PC-3 (cell line): Measurements from ENCODE around the gene GRB10. TPM values are rescaled to one million over a fixed set of nuclear protein-coding genes. Genes with fewer than 3 reads are reported as not detected.

Experiments used
- ATAC-seq: fragments of 200-7000 bp; cut with Tn5 transposase; 2 replicates; pipeline ENCODE4 v1.9.1; 2020; ENCODE audit warnings: mild to moderate bottlenecking, moderate library complexity
- BruUV-seq: library from RNA; stranded (reverse); fragments of 400-500 nt; replicated peaks from 2 replicates; lab custom pipeline; 2021; lab: Mats Ljungman, UMichigan
- CTCF ChIA-PET: fragments of 300-600 bp; sonication (Branson Sonifier 250); formaldehyde crosslinking; loops from one replicate; lab custom pipeline; 2022; ENCODE audit warnings: antibody characterized with exemption; lab: Charles Lee
- POLR2A ChIA-PET: fragments of 300-600 bp; sonication (Branson Sonifier 250); formaldehyde crosslinking; loops from one replicate; lab custom pipeline; 2022; ENCODE audit warnings: antibody characterized with exemption; ENCODE audit not compliant: unreplicated experiment; lab: Charles Lee
- DNase-seq: peaks from one replicate; pipeline ENCODE4 v3.0.0-alpha.2; 2015
- H2AFZ ChIP-seq: fragments of 300-600 bp; sonication (generic); 2 replicates; pipeline ENCODE4 v1.6.0; 2016; ENCODE audit warnings: antibody characterized with exemption, low read length
- H3F3A ChIP-seq: fragments of 300-600 bp; sonication (generic); one replicate; pipeline ENCODE4 v1.6.0; 2017; ENCODE audit warnings: antibody characterized with exemption, low read length, control low read depth, mild to moderate bottlenecking; ENCODE audit not compliant: unreplicated experiment
- H3K27ac ChIP-seq: fragments of 300-600 bp; sonication (generic); 2 replicates; pipeline ENCODE4 v1.5.1; 2016; ENCODE audit warnings: mild to moderate bottlenecking, low read length
- H3K27me3 ChIP-seq: fragments of 300-600 bp; sonication (generic); 2 replicates; pipeline ENCODE4 v1.6.1; 2016; ENCODE audit warnings: low read length, mixed read lengths
- H3K36me3 ChIP-seq: fragments of 300-600 bp; sonication (generic); 2 replicates; pipeline ENCODE4 v1.6.1; 2016; ENCODE audit warnings: low read depth, mixed run types, low read length, mixed read lengths
- H3K4me1 ChIP-seq: fragments of 300-600 bp; sonication (generic); 2 replicates; pipeline ENCODE4 v1.5.1; 2016; ENCODE audit warnings: low read length; ENCODE audit not compliant: insufficient read depth
- H3K4me2 ChIP-seq: fragments of 300-600 bp; sonication (generic); 2 replicates; pipeline ENCODE4 v1.6.0; 2016; ENCODE audit warnings: low read length
- H3K4me3 ChIP-seq: fragments of 300-600 bp; sonication (generic); 2 replicates; pipeline ENCODE4 v1.5.1; 2016; ENCODE audit warnings: mild to moderate bottlenecking, low read length, mixed read lengths
- H3K79me2 ChIP-seq: fragments of 300-600 bp; sonication (generic); 2 replicates; pipeline ENCODE4 v1.6.1; 2017; ENCODE audit warnings: low read length, mixed read lengths
- H3K9ac ChIP-seq: fragments of 300-600 bp; sonication (generic); 2 replicates; pipeline ENCODE4 v1.6.0; 2016; ENCODE audit warnings: mild to moderate bottlenecking, low read length
- H3K9me2 ChIP-seq: fragments of 300-600 bp; sonication (generic); replicated peaks from 2 replicates; pipeline ENCODE4 v1.6.1; 2016; ENCODE audit warnings: mixed run types, low read length, mixed read lengths
- H3K9me3 ChIP-seq: fragments of 300-600 bp; sonication (generic); 2 replicates; pipeline ENCODE4 v1.6.1; 2016; ENCODE audit warnings: low read length, mixed read lengths
- H4K20me1 ChIP-seq: fragments of 300-600 bp; sonication (generic); 2 replicates; pipeline ENCODE4 v1.6.1; 2016; ENCODE audit warnings: low read length, mixed read lengths
- EZH2 ChIP-seq: fragments of 300-600 bp; sonication (generic); IDR thresholded peaks from one replicate; pipeline ENCODE4 v1.6.1; 2017; ENCODE audit warnings: antibody characterized with exemption, mild to moderate bottlenecking, low read length; ENCODE audit not compliant: unreplicated experiment
- EZH2phosphoT487 ChIP-seq: fragments of 300-600 bp; sonication (generic); IDR thresholded peaks from 2 replicates; pipeline ENCODE4 v1.6.1; 2018; ENCODE audit warnings: mild to moderate bottlenecking, antibody characterized with exemption, low read length, borderline replicate concordance
- intact Hi-C: fragments of 100-400 bp; cut with micrococcal nuclease; formaldehyde crosslinking; loops from 2 replicates; pipeline ENCODE4 v1.9.0; 2023
- total RNA-seq: library from RNA; depleted of rRNA; stranded (reverse); fragments of >200 nt; gene quantifications from 2 replicates; pipeline ENCODE4 v1.2.3, GENCODE V29; 2014
- TF ChIP-seq, protein P1 (sequence below): fragments of 300-600 bp; sonication (generic); conservative IDR thresholded peaks from 2 replicates; pipeline ENCODE4 v1.5.1; 2017; ENCODE audit warnings: antibody characterized with exemption, low read depth, mild to moderate bottlenecking, low read length

Gene GRB10
- total RNA-seq, 1 experiment from 2014 or later = 61.3 TPM

DNA sequence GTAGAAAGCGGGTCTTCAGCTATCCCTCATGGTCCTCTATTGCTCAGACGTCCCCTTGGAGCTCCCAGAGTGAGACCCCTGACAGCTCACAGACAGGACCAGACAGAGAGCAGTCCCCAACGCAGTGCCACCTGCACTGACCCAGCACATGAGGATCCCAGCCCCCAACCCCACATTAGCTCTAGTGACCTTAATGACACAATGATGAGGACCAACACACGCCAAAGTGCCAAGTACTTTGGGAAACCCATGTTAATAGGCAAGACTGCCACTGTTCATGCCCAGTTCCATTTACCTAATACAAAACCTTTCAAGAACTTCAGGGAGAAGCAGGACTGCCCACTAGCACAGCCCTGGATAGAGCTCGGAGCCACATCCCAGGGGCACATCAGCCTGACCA is 5.7 kb upstream of the GRB10 start:
- ChIA-PET CTCF (no interaction called here), POLR2A (interaction anchor here (0.7 kb wide), 1 partner anchor 63 kb away, joined by 3 read pairs; no protein-coding TSS in a partner anchor)
- BruUV-seq = no TSS peak
- intact Hi-C loops = no loop called here
- Histone ChIP-seq H3K27me3 (no peaks in the 10 kb centered on the region), H3K36me3 (peaks cover 11% of the 10 kb centered on the region; the same call in 1 of the 2 replicates), H3K27ac (no peak overlapping the region), H3K4me3 (no peak overlapping the region), H3F3A (no peaks in the 10 kb centered on the region), H3K9me3 (no peaks in the 10 kb centered on the region), H3K9ac (no peak overlapping the region), H4K20me1 (peaks cover 86% of the 10 kb centered on the region), H3K4me2 (no peak overlapping the region), H3K4me1 (peaks cover 15% of the 10 kb centered on the region), H3K9me2 (no peaks in the 10 kb centered on the region), H2AFZ (no peak overlapping the region), H3K79me2 (peaks cover 92% of the 10 kb centered on the region)
- DNase-seq = no peak
- TF ChIP-seq, protein P1, sequence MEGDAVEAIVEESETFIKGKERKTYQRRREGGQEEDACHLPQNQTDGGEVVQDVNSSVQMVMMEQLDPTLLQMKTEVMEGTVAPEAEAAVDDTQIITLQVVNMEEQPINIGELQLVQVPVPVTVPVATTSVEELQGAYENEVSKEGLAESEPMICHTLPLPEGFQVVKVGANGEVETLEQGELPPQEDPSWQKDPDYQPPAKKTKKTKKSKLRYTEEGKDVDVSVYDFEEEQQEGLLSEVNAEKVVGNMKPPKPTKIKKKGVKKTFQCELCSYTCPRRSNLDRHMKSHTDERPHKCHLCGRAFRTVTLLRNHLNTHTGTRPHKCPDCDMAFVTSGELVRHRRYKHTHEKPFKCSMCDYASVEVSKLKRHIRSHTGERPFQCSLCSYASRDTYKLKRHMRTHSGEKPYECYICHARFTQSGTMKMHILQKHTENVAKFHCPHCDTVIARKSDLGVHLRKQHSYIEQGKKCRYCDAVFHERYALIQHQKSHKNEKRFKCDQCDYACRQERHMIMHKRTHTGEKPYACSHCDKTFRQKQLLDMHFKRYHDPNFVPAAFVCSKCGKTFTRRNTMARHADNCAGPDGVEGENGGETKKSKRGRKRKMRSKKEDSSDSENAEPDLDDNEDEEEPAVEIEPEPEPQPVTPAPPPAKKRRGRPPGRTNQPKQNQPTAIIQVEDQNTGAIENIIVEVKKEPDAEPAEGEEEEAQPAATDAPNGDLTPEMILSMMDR = no peak
- TF ChIP-seq EZH2phosphoT487 (no peak), EZH2 (no peak)
- ATAC-seq = no peak

DNA sequence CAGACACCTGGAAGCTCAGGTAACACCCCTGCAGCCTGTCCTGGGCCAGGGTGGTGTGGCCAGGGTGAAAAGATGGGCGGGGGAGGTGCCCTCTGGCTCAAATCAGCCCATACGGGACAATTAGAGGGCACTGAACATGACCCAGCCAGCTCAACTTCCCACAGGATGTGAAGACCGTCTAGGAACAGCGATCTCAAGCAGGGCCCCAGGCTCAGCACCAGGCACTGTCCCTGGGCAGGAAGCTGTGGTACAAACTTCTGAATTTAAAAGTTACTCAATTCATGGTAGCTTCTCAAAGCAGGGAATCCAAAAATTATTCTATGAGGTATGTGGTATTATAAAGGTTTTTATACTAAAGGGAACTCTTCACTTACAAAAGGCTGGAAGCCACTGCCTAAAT is 5.1 kb upstream of the GRB10 start:
- intact Hi-C loops = no loop called here
- Histone ChIP-seq H3K4me3 (no peak overlapping the region), H3F3A (no peaks in the 10 kb centered on the region), H3K9ac (no peak overlapping the region), H3K27ac (no peak overlapping the region), H3K9me2 (no peaks in the 10 kb centered on the region), H3K79me2 (peaks cover 98% of the 10 kb centered on the region), H3K4me2 (no peak overlapping the region), H3K9me3 (no peaks in the 10 kb centered on the region), H4K20me1 (peaks cover 86% of the 10 kb centered on the region), H3K27me3 (no peaks in the 10 kb centered on the region), H3K36me3 (peaks cover 11% of the 10 kb centered on the region; the same call in 1 of the 2 replicates), H2AFZ (no peak overlapping the region), H3K4me1 (peaks cover 15% of the 10 kb centered on the region)
- TF ChIP-seq EZH2phosphoT487 (no peak), EZH2 (no peak)
- TF ChIP-seq, protein P1 = no peak
- DNase-seq (no peak), ATAC-seq (no peak)
- POLR2A ChIA-PET = no interaction called here
- CTCF ChIA-PET = interaction anchor here (0.6 kb wide), 1 partner anchor 60 kb away, joined by 3 read pairs; no protein-coding TSS in a partner anchor
- BruUV-seq = no TSS peak

DNA sequence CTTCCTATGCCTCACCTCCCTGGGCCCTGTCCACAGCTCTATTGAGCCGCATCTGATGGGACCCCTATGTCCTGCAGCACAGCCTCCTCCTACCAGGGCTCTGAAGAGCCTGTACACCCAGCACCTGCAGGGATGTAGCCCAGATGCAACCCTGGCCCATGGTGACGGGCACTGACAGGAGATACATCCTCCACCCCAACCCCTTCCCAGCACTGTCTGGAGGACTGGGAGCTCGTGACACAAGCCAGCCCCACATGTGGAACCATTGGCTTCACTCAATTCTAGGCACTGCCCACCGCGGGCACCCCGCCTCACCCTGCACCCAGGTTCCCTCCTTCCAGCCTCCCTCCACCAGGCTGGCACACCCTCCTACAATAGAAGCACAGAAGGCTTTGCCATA is 2.6 kb upstream of the GRB10 start:
- POLR2A ChIA-PET = no interaction called here
- H3K79me2 ChIP-seq = peaks cover 96% of the 10 kb centered on the region

More for the DNA sequence above, 2.6 kb upstream of the GRB10 start:
- H3K36me3 ChIP-seq = peaks cover 11% of the 10 kb centered on the region; the same call in 1 of the 2 replicates
- H3K4me2 ChIP-seq = no peak overlapping the region
- no peaks in the 10 kb centered on the region for H3F3A ChIP-seq
- H4K20me1 ChIP-seq = peaks cover 83% of the 10 kb centered on the region
- no peak overlapping the region for H3K27ac ChIP-seq
- H2AFZ ChIP-seq = no peak overlapping the region
- intact Hi-C loops = no loop called here
- H3K9me2 ChIP-seq = no peaks in the 10 kb centered on the region
- no TSS peak for BruUV-seq
- CTCF ChIA-PET = no interaction called here
- TF ChIP-seq EZH2 (no peak), EZH2phosphoT487 (no peak)
- TF ChIP-seq, protein P1 = no peak
- H3K27me3 ChIP-seq = no peaks in the 10 kb centered on the region
- DNase-seq (no peak), ATAC-seq (no peak)
- H3K4me3 ChIP-seq = no peak overlapping the region
- H3K9ac ChIP-seq = no peak overlapping the region
- no peaks in the 10 kb centered on the region for H3K9me3 ChIP-seq
- H3K4me1 ChIP-seq = peaks cover 7% of the 10 kb centered on the region; the same call in 1 of the 2 replicates
